ENCODE results near the gene MRPL12. TPM values are rescaled to one million over a fixed set of nuclear protein-coding genes. Genes with fewer than 3 reads are reported as not detected.

The MRPL12 gene
- total RNA-seq, 1 experiment from 2014 or later, result 157 TPM

DNA sequence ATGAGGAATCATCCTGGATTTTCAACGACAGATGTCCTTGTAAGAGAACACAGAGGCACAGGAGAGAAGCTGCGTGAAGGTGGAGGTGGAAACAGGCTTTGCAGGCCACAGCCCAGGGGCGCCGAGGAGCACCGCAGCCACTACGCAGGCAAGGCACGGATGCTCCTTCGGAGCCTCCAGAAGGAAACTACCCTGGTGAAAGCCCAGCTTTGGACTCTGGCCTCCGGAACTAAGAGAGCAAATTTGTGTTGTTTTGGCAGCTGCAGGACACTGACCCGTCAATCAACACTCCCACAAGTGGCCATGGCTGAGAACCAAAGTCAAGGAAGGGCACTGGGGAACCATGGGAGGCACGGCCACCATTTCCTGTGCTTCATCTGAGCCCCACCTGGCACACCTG lies 23.0 kb upstream of the MRPL12 start:
- ChIA-PET POLR2A (interaction anchor here (0.6 kb wide), 1 partner anchor 116 kb away, joined by 5 read pairs; no protein-coding TSS in a partner anchor), CTCF (interaction anchor here (0.7 kb wide), 1 partner anchor 13 kb away, joined by 5 read pairs; no protein-coding TSS in a partner anchor)
- H3K9me3 ChIP-seq (ENCODE audit: control insufficient read depth, insufficient read depth, low read depth, low read length), result no peaks in the 10 kb centered on the region
- DNase-seq (ENCODE audit: low read depth, low spot score) (no peak), ATAC-seq (no peak)
- no peak overlapping the region for H3K4me3 ChIP-seq (ENCODE audit: low read depth in 2 of 2, low read length in 2 of 2)
- peaks cover 11% of the 10 kb centered on the region; the same call in 1 of the 2 replicates for H3K36me3 ChIP-seq (ENCODE audit: control insufficient read depth, insufficient read depth, low read length)
- no TSS peak for BruUV-seq (replicated peaks)
- peaks cover 17% of the 10 kb centered on the region for H3K4me1 ChIP-seq (ENCODE audit: control insufficient read depth, insufficient read depth, low read length)
- no peak overlapping the region for H3K27ac ChIP-seq (ENCODE audit: low read length)
- TF ChIP-seq TCF7L2 (IDR thresholded peaks at IDR 0.05; ENCODE audit: low read depth, low read length) (no peak), SIN3A (IDR thresholded peaks at IDR 0.05; ENCODE audit: borderline replicate concordance, insufficient read depth, low read depth, low read length) (no peak)
- TF ChIP-seq, protein P1, sequence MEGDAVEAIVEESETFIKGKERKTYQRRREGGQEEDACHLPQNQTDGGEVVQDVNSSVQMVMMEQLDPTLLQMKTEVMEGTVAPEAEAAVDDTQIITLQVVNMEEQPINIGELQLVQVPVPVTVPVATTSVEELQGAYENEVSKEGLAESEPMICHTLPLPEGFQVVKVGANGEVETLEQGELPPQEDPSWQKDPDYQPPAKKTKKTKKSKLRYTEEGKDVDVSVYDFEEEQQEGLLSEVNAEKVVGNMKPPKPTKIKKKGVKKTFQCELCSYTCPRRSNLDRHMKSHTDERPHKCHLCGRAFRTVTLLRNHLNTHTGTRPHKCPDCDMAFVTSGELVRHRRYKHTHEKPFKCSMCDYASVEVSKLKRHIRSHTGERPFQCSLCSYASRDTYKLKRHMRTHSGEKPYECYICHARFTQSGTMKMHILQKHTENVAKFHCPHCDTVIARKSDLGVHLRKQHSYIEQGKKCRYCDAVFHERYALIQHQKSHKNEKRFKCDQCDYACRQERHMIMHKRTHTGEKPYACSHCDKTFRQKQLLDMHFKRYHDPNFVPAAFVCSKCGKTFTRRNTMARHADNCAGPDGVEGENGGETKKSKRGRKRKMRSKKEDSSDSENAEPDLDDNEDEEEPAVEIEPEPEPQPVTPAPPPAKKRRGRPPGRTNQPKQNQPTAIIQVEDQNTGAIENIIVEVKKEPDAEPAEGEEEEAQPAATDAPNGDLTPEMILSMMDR (IDR thresholded peaks at IDR 0.05), result no peak
- intact Hi-C loops (cut with micrococcal nuclease; ENCODE audit: unreplicated experiment), result no loop called here
- in situ Hi-C loops (cut with HindIII; ENCODE audit: low pct_unique_long_range_greater_than_20kb, low sequenced_read_pairs), result no loop called here
- H3K27me3 ChIP-seq (ENCODE audit: control insufficient read depth, insufficient read depth, low read length), result no peaks in the 10 kb centered on the region

DNA sequence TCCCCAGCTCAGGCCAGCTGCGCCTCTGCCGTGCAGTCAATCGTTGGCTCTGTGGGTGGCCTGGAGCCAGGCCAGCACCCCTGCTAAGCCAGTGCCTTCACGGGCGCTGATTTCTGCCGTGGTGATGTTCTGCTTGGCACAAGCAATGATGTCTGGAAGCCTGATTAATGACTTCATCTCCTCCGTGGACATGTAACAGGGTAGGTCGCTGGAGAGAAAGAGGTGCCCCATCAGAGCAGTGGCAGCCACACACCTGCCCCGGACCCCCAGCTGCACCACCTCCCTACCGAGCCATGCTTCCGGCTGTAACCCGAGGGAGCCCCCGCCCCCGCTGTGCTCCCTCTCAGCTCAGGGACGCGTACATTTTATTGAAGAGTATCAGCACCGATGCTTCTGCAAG lies 21.5 kb upstream of the MRPL12 start:
- H3K4me1 ChIP-seq (ENCODE audit: control insufficient read depth, insufficient read depth, low read length), result peaks cover 23% of the 10 kb centered on the region
- TF ChIP-seq POLR2AphosphoS5 (IDR thresholded peaks at IDR 0.05; ENCODE audit: low read depth, low read length), result no peak
- intact Hi-C loops (cut with micrococcal nuclease; ENCODE audit: unreplicated experiment), result no loop called here
- peak overlapping the region in 1 of 2 experiments; percentile 78; a peak in 1 of 4 replicates for H3K4me3 ChIP-seq (ENCODE audit: low read depth in 2 of 2, low read length in 2 of 2)
- no peak overlapping the region; the same call in 1 of the 2 replicates for H3K27ac ChIP-seq (ENCODE audit: low read length)
- POLR2A ChIA-PET, result no interaction called here
- H3K27me3 ChIP-seq (ENCODE audit: control insufficient read depth, insufficient read depth, low read length), result no peaks in the 10 kb centered on the region
- H3K36me3 ChIP-seq (ENCODE audit: control insufficient read depth, insufficient read depth, low read length), result peaks cover 11% of the 10 kb centered on the region; the same call in 1 of the 2 replicates
- CTCF ChIA-PET, result no interaction called here
- DNase-seq (ENCODE audit: low read depth, low spot score) (no peak), ATAC-seq (no peak)
- in situ Hi-C loops (cut with HindIII; ENCODE audit: low pct_unique_long_range_greater_than_20kb, low sequenced_read_pairs), result no loop called here
- no TSS peak for BruUV-seq (replicated peaks)
- no peaks in the 10 kb centered on the region for H3K9me3 ChIP-seq (ENCODE audit: control insufficient read depth, insufficient read depth, low read depth, low read length)

DNA sequence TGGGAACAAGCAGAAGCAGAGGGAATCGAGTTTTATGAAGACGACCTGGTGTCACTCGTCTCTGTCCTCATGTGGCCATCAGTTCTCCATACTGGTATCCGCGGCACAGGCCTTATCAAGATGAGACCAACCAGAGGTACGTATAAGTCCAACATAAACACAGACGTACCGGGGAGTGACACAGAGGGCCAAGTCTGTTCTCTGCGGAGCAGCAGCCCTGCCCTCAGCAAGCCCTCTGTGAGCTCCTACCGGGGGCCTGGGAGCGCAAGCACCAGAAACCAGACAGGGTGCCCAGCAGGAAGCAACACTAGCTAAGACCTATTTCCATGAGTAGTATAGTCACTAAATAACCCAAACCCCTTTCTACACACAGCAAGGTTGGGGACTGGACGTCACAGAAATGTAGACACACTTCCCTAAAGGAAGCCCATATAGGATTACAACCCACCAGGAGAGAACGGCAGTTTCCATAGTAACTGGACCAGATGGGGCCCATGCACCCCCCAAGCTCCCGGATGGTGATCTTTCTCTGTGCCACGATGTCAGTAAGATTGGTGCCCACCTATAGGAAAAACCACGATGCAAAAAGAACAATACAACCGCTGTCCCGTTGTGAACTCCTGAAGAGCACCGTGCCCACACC lies 20.5 kb upstream of the MRPL12 start:
- Histone ChIP-seq H3K36me3 (ENCODE audit: control insufficient read depth, insufficient read depth, low read length) (peaks cover 15% of the 10 kb centered on the region; the same call in 1 of the 2 replicates), H3K4me1 (ENCODE audit: control insufficient read depth, insufficient read depth, low read length) (peaks cover 23% of the 10 kb centered on the region), H3K27ac (ENCODE audit: low read length) (peak overlapping the region; percentile 93), H3K27me3 (ENCODE audit: control insufficient read depth, insufficient read depth, low read length) (no peaks in the 10 kb centered on the region), H3K4me3 (ENCODE audit: low read depth in 2 of 2, low read length in 2 of 2) (peak overlapping the region; percentile 71 to 78), H3K9me3 (ENCODE audit: control insufficient read depth, insufficient read depth, low read depth, low read length) (no peaks in the 10 kb centered on the region)
- no TSS peak for BruUV-seq (replicated peaks)
- CTCF ChIA-PET, result no interaction called here
- ATAC-seq, result no peak
- DNase-seq (ENCODE audit: low read depth, low spot score), result no peak
- intact Hi-C loops (cut with micrococcal nuclease; ENCODE audit: unreplicated experiment) (no loop called here), in situ Hi-C loops (cut with HindIII; ENCODE audit: low pct_unique_long_range_greater_than_20kb, low sequenced_read_pairs) (no loop called here)
- POLR2A ChIA-PET, result interaction anchor here (1.1 kb wide), 1 partner anchor 17 kb away, joined by 3 read pairs; no protein-coding TSS in a partner anchor
- TF ChIP-seq, protein P1 (IDR thresholded peaks at IDR 0.05), result no peak
- no peak for TF ChIP-seq TCF7L2 (IDR thresholded peaks at IDR 0.05; ENCODE audit: low read depth, low read length)
- no peak for TF ChIP-seq POLR2AphosphoS5 (IDR thresholded peaks at IDR 0.05; ENCODE audit: low read depth, low read length)
- no peak for TF ChIP-seq SIN3A (IDR thresholded peaks at IDR 0.05; ENCODE audit: borderline replicate concordance, insufficient read depth, low read depth, low read length)
- TF ChIP-seq, protein P2, sequence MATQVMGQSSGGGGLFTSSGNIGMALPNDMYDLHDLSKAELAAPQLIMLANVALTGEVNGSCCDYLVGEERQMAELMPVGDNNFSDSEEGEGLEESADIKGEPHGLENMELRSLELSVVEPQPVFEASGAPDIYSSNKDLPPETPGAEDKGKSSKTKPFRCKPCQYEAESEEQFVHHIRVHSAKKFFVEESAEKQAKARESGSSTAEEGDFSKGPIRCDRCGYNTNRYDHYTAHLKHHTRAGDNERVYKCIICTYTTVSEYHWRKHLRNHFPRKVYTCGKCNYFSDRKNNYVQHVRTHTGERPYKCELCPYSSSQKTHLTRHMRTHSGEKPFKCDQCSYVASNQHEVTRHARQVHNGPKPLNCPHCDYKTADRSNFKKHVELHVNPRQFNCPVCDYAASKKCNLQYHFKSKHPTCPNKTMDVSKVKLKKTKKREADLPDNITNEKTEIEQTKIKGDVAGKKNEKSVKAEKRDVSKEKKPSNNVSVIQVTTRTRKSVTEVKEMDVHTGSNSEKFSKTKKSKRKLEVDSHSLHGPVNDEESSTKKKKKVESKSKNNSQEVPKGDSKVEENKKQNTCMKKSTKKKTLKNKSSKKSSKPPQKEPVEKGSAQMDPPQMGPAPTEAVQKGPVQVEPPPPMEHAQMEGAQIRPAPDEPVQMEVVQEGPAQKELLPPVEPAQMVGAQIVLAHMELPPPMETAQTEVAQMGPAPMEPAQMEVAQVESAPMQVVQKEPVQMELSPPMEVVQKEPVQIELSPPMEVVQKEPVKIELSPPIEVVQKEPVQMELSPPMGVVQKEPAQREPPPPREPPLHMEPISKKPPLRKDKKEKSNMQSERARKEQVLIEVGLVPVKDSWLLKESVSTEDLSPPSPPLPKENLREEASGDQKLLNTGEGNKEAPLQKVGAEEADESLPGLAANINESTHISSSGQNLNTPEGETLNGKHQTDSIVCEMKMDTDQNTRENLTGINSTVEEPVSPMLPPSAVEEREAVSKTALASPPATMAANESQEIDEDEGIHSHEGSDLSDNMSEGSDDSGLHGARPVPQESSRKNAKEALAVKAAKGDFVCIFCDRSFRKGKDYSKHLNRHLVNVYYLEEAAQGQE (IDR thresholded peaks at IDR 0.05; ENCODE audit: insufficient read depth in 1 of 2, low read depth in 2 of 2, low read length in 1 of 2), result no peak
